GM21367 (cell line): ENCODE measurements around the gene RNF213.

ENCODE experiments used
- ATAC-seq: cut with Tn5 transposase; IDR thresholded peaks from one replicate; pipeline ENCODE4 v1.9.1; 2021; ENCODE audit not compliant: unreplicated experiment

RNF213 gene

DNA sequence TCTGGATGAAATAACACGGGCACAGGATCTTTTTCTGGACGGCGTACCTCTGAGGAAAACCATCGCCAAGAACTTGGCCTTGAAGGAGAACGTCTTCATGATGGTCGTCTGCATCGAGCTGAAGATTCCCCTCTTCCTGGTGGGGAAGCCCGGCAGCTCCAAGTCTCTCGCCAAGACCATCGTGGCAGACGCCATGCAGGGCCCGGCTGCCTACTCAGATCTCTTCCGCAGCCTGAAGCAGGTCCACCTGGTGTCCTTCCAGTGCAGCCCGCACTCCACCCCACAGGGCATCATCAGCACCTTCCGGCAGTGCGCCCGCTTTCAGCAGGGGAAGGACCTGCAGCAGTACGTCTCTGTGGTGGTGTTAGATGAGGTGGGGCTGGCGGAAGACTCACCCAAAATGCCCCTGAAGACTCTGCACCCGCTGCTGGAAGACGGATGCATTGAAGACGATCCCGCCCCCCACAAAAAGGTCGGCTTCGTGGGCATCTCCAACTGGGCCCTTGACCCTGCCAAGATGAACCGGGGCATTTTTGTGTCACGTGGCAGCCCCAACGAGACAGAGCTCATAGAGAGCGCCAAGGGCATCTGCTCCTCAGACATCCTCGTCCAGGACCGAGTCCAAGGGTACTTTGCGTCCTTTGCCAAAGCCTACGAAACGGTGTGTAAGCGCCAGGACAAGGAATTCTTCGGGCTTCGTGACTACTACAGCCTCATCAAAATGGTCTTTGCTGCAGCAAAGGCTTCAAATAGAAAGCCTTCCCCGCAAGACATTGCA lies 86.0 kb downstream of the RNF213 start:
- no peak for ATAC-seq

GRCh38 chr17:80347536-80347935 lies 86.9 kb downstream of the RNF213 start:
- ATAC-seq, result no peak

GRCh38 chr17:80347948-80348351 lies 87.3 kb downstream of the RNF213 start:
- ATAC-seq, result no peak

- no peak for ATAC-seq
These were observed 88.0 kb downstream of the RNF213 start for GRCh38 chr17:80348551-80349150.

- ATAC-seq, result no peak
These were observed 88.5 kb downstream of the RNF213 start for GRCh38 chr17:80349151-80349651.

DNA sequence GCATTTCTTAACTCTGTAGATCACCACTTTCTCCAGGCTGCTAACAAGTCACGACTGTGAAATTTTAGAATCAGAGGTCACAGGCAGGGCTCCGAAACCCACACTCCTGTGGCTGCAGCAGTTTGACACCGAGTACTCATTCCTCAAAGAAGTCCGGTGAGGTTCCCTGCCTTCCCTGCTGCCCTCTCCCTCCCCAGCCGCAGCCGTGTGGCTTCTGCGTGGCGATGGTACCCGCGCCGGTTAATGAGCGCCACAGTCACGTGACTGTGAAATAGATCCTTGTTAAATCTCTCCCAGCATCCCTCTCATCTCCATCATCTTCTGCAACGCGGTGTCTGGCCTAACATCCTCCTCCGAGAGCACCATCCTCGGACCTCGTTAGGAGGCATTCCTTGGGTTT lies 89.1 kb downstream of the RNF213 start:
- ATAC-seq, result no peak

GRCh38 chr17:80352216-80352895 lies 91.7 kb downstream of the RNF213 start:
- ATAC-seq, result no peak

- no peak for ATAC-seq
These were observed 92.5 kb downstream of the RNF213 start for GRCh38 chr17:80352991-80353665.

GRCh38 chr17:80353718-80354275 lies 93.1 kb downstream of the RNF213 start:
- no peak for ATAC-seq

DNA sequence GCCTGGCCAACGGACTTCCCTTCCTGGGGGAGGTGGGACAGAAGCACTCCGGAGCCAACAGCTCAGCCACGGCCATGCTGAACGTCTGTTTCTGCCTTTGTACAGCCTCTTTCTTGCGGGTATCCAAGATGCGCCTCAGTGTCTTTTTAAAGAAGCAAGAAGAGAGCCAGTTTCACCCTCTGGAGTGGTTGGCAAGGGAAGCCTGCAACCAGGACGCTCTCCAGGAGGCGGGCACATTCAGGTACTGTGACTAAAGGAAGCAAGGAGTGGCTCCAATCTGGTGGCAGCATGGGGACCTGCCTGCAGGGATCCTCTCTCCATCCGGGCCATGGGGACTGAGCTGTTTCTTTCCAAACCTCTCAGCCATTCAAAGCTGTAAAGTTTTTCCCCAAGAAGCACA lies 93.7 kb downstream of the RNF213 start:
- ATAC-seq, result no peak

DNA sequence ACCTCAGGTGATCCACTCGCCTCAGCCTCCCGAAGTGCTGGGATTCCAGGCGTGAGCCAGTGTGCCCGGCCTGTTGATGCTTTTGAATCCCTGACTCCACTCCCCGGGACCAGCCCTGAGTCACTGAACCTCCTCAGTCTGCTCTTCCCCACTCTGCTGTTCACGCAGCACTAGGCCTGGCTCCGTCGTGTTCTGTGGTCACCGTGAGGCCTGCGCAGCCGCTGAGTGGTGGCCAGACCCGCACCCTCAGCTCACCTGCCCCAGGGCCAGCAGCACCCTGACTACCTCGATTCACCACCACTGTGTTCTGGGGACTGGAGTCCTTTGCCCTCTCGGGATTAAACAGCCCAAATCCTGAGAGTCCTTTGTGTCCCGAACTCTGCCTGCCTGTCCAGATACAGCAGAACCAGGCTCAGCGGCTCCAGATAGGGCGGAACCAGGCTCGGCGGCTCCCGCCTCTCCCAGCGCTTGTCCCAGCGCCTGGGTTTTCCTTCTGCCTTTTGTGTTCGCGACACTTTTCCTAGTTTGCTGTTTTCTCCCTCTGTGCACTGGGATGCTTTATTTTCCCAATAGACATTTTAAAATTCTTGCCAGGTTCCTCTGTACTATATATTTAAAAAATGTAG lies 95.7 kb downstream of the RNF213 start:
- no peak for ATAC-seq

DNA sequence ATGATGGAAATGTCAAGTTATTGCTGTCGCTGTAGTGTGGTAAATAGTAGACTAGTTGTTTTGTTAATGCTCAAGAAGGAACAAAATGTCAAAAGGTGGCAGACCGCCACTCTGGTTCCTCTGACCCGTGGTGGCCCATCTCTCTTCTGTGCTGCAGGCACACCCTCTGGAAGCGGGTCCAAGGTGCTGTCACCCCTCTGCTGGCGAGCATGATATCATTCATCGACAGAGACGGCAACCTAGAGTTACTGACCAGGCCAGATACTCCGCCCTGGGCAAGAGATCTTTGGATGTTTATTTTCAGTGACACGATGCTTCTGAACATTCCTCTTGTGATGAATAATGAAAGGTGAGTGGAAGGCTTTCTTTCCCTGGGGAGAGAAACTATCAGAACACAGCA lies 97.5 kb downstream of the RNF213 start:
- no peak for ATAC-seq

GRCh38 chr17:80358861-80359260 lies 98.2 kb downstream of the RNF213 start:
- ATAC-seq, result no peak

DNA sequence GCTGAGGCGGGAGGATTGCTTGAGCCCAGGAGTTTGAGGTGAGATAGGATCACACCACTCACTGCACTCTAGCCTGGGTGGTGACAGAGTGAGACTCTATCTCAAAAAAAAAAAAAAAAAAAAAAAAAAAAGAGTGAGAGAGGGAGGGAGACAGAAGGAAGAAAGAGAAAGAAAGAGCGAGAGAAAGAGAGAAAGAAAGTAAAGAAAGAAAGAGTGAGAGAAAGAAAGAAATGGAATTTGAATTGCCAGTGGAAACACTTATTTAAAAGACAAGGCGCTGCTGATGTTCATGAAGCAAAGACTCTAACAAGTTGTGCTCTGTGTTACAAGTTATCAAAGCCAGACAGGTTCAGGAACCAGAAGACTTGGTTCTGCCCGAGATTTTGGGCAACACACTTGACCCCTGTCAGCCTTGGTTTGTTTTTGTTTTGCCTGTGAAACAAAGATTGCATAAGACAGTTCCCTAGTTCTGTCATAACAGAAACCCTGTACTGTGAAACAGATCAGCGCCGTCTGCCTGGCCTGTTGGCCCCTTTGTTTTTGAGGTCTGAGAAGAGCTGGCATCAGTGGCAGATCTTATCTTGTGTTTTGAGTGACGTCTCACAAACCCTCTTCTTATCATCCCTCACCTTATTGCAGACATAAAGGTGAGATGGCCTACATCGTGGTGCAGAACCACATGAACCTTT lies 98.9 kb downstream of the RNF213 start:
- ATAC-seq, result no peak

GRCh38 chr17:80360396-80360795 lies 99.7 kb downstream of the RNF213 start:
- ATAC-seq, result no peak

DNA sequence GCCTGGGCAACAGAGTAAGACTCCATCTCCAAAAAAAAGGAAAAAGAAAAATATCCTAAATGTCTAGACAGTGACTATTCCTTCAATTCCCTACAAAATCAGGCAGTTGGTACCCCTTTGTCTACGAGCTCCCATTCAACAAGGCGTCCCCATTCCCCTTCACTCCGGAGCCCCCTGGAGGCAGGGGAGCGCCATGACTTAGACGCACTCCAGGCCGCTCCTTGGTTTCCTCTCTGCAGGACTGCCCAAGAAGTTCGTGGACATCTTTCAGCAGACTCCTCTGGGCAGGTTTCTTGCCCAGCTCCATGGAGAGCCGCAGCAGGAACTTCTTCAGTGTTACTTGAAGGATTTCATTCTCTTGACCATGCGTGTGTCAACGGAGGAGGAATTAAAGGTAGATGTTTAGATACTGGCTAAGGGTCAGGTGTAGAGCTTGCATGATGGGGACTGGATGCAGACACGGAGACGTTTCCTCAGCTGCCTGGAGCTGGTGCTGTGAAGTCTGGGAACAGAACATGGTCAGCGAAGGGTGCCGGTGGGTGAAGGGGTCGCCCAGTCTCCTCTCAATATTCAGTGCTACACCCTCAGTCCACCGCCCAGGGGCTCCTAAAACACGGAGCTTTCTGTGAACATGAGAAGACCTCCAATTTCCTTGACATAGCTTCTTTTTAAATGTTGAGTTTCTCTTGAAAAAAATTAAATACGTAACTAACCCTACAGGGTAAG lies 101.0 kb downstream of the RNF213 start:
- no peak for ATAC-seq

DNA sequence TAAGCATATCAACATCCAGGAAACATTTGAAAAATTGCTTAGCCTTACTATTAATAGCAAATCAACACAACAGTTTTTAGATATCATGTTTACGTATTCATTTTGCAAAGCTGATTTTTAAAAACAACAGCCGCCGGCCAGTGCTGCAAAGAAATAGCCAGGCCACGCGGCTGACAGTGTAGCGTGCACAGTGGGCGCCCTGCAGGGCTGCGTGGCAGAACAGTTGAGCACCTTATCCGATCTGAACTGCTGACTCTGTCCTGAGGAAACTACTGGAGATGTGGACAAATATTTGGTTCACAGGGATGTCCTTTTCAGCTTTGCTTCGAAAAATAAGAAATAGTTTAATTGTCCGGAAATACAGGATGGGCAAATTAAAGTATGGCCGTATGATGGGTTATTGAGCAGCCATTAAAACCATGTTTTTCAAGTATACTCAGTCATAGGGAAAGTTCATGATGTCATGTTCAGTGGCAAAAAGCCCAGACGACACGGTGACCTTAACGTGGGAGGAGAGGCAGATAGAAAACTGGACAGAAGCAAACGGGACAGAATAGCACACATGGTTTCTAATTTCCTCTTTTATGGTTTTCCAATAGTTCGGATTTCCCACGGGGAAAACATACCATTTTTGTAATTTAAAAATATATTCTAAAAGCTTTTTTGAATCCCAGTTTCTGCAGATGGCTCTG lies 101.9 kb downstream of the RNF213 start:
- ATAC-seq, result no peak

GRCh38 chr17:80363120-80363515 lies 102.5 kb downstream of the RNF213 start:
- no peak for ATAC-seq
